Ecto neural progenitor cell (in vitro differentiated cells): Measurements from ENCODE around the gene ARID4B.
"Not testable (repeated sequence)": the region's sequence is repeated elsewhere in the genome, so short reads cannot be mapped to it uniquely, and the experiment has no call there.

Experiments used
- DNase-seq: peaks from one replicate; pipeline ENCODE4 v3.0.0-alpha.2; 2018; ENCODE audit warnings: low spot score

ARID4B gene

DNA sequence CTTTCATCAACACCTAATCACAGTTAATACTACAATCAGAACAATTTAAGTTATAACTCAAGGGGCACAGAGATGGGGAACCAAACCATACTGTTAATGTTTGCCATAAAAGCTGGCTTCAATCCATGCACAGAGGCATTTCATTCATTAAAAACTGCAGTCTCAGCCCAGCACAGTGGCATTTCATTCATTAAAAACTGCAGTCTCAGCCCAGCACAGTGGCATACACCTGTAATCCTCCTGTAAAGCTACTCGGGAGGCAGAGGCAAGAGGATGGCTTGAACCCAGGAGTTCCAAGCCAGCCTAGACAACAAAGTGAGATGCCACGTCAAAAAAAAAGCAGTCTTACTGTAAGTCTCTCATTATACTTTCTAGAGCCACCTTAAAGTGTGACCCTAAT lies 29.2 kb downstream of the ARID4B start:
- no peak for DNase-seq

DNA sequence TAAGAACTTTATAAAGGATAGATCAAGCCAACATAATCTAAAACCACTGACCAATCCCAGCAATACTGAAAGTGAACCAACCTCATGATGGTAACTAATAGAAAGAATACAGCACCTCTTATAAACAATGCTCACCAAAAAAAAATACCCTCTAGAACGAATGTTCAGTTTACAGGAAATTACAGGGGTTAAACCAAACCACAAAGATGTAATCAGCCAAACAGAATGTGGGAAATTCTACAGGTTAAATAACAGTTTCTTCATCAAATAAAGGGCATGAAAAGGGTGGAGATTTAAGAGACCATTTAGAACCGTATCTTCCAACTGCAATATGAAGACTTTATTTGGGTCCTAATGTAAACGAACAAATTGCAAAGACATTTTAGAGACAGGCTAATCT lies 30.4 kb downstream of the ARID4B start:
- DNase-seq = no peak

DNA sequence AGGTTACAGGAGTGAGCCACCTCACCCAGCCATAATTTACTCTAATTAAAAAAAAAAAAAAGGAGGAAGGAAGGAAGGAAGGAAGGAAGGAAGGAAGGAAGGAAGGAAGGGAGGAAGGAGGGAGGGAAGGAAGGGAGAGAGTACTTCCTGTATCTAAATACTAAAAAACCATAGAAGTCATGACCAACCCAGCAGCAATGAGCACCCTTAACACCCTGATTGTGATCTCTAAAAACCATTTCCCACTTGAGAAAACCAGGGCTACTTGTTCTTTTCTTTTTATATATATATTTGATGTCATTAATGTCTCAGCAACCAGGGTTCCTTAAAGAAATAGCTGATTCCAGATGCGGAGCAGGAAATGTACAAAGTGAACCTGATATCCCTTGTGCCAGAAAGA lies 31.2 kb downstream of the ARID4B start:
- no peak for DNase-seq

DNA sequence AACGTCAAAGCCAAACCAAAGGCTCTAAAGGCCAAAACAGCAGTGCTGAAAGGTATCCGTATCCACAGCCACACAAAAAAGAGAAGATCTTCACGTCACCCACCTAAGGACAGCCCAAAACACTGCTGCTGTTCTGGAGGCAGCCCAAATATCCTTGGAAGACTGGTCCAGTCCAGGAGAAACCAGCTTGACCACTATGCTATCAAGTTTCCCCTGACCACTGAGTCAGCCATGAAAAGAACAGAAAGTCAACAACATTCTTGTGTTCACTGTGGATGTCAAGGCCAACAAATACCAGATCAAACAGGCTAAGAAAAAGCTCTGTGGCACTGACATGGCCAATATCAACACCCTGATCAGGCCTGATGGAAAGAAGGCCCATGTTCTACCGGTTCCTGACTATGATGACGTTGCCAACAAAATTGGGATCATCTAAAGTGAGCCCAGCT lies 32.1 kb downstream of the ARID4B start:
- DNase-seq = no peak

DNA sequence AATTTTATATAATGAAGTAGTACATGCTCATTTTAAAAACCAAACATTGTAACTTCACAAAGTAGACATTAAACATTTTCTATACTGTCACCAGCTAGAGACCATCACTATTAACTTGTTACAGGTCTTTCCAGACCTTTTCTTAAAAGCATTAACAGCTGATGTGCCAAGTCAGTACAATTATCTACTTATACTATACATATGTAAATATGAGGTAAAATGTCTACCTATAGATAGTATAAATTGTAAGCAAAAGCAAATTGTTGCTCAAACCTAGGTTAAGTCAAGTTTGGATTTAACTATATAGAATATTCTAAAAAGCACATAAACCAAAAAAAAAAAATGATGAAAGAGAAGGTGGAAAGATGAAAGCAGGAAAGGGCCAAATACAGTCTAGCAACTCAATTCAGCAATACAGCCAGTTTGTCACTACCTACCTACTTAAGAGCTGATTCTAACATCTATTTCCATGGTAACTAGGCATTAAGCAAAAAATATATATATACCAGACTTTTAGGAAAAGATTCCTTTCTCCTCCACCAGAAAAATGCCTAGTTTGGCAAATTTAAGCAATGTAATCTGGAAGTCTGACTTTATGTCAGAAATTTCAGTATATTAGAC lies 34.5 kb downstream of the ARID4B start:
- no peak for DNase-seq

DNA sequence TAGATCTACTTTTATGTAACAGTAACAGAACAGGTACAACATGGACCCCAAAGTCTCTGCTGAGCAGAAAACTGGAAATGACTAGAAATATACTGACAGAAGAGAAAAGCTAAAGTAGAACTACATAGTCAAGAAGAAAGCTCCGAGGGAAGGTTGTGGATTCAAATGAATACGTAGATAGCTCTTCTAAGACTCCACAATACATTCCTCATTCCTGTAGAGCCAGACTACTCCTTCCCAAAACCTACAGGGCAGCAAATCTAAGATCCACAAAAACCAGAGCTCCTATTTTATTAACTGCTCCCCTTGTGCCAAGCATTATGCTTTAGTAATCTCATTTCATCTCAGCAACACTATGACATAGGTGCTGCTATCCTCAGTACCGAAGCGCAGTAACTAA lies 35.2 kb downstream of the ARID4B start:
- DNase-seq = no peak

DNA sequence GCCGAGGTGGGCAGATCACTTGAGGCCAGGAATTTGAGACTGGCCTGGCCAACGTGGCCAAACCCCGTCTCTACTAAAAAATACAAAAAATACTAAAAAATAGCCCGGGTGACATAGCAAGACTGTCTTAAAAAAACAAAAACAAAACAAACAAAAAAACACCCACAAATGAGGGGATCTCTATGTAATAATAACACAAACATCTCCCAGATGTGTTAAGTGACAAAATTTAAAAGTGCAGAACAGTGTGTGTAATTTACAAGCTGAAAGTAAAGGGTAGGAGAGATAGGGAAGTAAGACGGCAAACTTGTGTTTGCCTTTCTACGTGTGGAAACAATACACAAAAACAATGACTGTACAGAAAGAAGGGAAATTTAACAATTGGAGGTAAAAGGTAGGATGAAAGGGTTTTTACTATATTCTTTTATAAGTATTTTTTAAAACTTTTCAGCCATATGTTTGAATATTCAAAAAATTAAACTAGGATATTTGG lies 36.3 kb downstream of the ARID4B start:
- DNase-seq = no peak

DNA sequence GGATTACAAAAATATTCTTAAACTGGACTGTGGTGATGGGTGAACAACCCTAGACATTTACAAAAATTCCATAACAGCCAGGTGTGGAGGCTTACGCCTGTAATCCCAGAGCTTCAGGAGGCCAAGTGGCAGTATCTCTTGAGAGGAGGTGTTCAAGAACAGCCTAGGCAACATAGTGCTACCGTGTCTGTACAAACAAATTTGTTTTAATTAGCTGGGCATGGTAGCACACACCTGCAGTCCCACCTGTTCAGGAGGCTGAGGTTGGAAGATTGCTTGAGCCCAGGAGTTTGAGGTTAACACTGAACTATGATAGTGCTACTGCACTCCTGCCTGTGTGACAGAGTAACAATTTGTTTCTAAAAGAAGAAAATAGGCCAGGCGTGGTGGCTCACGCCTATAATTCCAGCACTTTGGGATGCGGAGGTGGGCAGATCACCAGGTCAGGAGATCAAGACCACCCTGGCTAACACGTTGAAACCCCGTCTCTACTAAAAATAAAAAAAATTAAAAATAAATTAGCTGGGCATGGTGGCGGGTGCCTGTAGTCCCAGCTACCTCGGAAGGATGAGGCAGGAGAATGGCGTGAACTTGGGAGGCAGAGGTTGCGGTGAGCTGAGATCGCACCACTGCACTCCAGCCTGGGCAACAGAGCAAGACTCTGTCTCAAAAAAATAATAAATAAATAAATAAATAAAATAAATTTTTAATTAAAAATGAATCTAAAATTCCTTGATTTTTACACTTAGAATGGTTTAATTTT lies 37.1 kb downstream of the ARID4B start:
- no peak for DNase-seq

DNA sequence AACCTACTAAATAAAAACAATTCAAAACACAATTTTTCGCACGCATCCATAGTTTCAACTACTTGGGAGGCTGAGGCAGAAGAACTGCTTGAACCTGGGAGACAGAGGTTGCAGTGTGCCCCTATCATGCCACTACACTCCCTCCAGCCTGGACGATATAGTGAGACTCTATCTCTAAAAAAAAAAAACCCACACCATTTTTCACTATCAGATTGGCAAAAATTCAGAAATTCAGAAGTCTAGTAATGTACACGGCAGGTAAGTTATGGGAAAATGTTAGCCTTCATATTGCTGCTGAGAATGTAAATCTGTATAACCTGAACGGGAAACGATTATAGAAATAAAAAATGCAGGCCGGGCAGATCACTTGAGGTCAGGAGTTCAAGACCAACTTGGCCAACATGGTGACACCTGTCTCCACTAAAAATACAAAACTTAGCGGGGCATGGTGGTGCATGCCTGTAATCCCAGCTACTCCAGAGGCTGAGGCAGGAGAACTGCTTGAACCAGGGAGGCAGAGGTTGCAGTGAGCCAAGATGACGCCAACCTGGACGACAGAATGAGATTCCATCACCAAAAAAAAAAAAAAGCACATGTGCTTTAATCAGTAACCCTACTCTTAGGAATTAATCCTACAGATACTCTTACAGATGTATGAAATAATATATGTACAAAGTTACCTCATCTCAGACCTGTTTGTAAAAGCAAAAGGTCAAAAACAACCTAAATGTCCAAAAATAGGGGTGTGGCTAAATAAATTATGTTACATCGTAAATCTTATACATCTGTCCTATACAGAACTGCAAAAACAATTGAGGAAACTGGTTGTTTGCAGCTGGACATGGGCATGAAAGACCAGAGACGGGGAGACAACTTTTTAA lies 37.9 kb downstream of the ARID4B start:
- DNase-seq = no peak

DNA sequence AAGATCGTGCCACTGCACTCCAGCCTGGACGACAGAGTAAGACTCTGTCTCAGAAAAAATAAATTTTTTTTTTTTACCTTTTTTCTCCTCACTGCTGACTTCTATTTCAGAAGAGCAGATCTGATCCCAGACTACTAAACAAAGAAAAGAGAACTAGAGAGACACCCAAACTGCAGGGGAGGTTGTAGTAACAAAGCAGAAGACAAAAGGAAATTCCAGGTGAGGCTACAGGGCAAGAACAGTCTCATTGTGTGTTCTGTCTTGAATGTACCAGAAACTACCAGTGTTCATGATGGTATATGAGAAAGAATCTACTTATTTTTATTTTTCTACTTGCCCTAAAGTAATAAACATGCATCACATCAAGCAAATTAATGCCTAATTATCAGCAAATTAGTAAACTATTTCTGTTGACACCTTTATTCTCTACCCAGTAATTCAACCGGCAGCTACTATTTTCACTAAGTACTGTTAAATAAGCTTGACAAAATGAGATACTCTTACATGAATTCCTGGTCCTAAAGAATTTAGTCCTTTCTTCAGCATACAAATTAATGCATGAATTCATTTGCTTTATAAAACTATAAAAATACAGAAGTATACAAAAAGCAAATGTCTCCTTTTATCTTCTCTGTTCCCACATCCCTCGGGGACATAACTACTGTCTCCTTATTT lies 40.6 kb downstream of the ARID4B start:
- no peak for DNase-seq

DNA sequence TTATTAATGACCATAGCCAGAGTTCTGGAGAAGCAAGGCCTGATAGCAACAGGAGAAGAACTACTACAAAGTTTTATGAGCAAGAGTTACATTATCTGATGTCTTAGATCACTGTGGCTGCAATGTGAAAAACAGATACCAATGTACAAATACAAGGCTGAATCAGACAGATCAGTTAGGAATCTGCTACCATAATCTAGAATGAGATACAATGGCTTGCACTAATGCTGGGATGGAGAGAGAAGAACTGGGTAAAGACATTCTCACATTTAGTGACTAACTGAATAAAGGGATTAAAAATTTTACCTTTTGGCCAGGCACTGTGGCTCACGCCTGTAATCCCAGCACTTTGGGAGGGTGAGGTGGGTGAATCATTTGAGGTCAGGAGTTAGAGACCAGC lies 41.3 kb downstream of the ARID4B start:
- no peak for DNase-seq

DNA sequence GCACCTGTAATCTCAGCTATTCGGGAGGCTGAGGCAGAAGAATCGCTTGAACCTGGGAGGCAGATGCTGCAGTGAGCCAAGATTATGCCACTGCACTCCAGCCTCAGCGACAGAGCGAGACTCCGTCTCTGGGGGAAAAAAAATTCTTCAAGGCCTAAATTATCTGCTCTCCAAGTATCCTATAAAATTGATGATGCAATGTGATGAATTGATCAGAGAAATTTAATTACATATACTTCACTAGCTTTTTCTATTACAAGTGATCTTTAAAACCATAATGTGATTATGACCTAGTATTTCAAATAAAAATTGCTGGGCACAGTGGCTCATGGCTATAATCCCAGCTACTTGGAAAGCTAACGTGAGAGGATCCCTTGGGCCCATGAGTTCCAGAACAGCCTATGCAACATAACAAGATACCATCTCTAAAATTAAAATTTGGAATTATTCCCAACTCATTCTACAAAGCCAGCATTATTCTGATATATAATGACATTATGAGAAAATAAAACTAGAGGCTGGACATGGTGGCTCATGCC lies 43.7 kb downstream of the ARID4B start:
- no peak for DNase-seq

DNA sequence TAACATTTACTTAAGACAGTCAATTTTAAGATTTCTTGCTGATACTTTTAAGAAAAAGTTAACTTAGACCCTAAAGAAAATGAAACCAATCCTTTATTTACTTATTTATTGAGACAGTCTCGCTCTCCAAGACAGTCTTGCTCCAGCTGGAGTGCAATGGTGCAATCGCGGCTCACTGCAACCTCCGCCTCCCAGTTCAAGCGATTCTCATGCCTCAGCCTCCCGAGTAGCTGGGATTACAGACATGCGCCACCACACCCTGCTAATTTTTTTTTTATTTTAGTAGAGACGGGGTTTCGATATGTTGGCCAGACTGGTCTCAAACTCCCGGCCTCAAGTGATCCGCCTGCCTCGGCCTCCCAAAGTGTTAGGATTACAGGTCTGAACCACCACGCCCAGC lies 44.3 kb downstream of the ARID4B start:
- not testable (repeated sequence) for DNase-seq

DNA sequence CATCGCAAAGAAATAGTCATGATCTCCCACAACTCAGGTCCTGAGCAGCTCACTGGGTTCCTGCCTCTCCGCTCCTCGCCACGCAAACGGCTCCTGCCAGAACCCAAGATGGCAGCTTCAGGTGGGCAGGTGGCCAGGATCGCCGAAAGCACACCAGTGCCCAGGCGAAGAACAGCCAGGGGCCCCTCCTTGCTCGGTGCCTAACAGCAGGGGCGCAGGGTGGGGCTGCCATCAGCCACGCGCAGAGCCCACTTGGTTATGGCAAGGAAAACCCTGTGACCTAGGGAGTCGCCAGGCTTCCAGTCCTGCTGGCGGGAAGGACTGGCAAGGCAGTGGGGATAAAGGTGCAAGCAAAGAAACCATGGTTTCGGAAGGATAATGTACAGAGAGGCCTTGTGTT lies 47.5 kb downstream of the ARID4B start:
- DNase-seq = no peak

DNA sequence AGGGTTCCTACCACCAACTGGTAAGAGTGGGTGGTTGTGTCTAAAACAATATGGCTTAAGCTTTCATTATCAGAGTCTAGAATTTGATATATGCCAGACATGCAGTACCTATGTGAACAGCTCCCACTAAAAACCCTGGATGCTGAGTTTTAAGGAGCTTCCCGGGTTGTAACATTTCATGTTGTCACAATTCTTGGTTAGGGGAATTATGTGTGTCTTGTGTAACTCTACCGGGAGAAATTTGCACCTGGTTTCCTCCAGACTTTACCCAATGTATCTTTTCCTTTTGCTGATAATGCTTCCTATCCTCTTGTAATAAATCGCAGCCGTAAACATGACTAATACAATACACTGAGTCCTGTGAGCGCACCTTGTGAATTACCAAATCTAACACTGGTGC lies 48.3 kb downstream of the ARID4B start:
- no peak for DNase-seq

DNA sequence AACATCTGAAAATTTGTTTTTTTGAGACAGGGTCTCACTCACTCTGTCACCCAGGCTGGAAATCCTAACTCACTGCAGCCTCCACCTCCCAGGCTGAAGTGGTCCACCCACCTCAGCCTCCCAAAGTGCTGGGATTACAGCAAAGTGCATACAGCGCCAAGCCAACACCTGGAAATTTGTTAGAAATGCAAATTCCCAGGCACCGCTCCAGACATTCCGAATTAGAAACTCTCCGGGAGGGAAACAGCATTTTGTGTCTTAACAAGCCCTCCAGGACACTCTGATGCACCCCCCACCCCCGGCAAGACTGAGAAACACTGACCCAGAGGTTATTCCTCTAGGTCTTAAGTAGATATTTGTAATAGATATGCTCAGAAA lies 49.1 kb downstream of the ARID4B start:
- no peak for DNase-seq

DNA sequence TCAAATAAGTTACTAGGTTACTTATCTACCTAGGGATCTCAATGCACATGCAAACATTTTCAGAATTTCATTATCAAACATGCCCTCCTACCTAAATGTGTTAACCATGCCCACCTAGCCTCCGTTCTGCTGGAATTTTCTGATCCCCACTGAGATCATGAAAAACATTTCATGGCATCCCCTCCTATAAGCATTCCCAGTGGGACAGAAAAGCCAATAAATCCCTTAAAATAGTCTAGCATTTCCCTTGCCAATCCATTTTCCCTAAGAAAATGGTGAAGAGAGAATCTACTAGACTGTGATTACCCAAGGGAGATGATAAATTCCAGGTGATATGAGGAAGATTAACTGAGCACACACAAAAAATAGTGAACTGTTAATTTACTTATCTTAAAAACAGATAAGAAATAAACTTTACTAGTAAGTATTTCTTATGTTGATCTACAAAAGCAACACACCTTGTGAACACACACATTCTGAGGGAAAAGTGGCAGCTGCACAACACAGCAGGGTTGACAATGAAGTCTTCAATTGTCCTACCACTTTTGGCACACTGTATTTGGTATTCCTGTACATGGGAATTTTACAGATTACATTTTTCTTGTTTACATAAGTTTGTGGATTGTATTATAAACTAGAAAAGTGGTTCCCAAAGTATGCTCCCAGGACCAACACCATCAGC lies 49.6 kb downstream of the ARID4B start:
- DNase-seq = no peak

DNA sequence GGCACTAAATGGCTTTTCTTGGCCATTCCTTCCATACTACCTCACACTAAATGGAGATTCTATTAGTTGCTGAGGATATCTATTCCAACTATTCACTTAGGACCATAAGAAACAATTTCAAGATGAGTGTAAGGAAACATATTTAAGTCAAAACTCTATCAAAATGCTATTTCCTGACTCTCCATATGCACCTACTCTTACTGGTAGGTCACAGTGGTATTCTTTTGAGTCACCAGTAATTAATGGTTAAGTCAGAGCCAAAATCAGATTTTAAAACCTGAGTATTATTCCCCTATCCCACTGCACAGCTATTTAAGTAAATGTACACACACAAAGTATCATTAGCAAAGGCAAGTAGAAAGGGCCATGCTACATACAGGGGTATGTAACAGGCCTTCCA lies 50.3 kb downstream of the ARID4B start:
- DNase-seq = no peak

DNA sequence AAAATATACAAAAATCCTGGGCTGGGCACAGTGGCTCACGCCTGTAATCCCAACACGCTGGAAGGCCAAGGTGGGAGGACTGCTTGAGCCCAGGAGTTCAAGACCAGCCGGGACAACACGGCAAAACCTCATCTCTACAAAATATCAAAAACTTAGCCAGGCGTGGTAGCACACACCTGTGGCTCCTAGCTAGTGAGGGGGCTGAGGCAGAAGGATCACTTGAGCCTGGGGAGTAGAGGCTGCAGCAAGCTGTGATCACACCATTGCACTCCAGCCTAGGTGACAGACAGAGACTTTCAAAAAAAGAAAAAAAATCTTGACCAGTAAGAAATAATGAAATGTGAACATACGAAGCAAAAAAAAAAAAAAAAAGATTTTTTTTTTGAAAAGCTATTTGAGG lies 52.1 kb downstream of the ARID4B start:
- no peak for DNase-seq

DNA sequence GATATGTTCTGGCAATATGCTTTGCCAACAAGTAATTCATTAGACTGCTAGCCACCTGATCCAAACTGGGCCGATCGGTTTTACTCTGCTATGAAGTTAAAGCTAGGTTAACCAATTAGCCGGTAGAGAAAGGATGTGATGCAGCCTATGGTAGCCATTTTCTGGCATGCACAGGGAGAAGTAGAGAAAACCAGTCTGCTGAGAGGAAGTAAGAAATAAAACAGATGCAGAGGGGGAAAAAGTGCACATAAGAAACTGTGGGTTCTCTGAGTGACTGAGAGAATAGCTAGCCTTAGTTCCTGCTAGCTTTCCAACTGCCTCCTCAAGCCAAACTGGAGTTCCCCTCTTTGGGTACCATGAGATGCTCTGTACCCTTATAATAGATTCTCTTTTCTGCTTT lies 52.8 kb downstream of the ARID4B start:
- DNase-seq = no peak

DNA sequence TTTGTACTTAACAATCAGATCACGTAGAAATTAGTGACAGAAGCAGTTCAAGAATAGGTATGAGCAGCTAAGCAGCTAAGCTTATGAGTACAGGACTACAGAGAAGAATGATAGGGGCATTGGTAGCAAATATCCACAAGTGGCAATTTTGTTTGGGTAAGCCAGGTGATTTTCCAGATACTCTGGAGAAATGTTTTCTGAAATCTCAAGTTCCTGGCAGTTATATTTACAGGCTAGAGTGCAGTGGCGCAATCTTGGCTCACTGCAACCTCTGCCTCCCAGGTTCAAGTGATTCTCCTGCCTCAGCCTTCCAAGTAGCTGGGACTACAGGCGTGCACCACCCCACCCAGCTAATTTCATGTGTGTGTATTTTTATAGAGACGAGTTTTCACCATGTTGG lies 55.1 kb downstream of the ARID4B start:
- DNase-seq = no peak
